Stomach (tissue), 9 donors: ENCODE measurements around the gene ZDHHC18. TPM values are rescaled to one million over a fixed set of nuclear protein-coding genes. Genes with fewer than 3 reads are reported as not detected.
A peak's percentile ranks its signal among the peaks of the same experiment; 100 is the strongest.

Experiments used
- DNase-seq, 2 donors: peaks; one replicate each; pipeline versions ENCODE4 v3.0.0 to v3.0.0-alpha.2; 2013 to 2019
- H3K27ac ChIP-seq, 5 donors: fragments of 200-600 bp in 4 of 5; sonication (generic) in 4 of 5; one replicate each; pipeline ENCODE4 v1.5.1; 2013 to 2019; ENCODE audit warnings: mild to moderate bottlenecking in 1 of 5, moderate library complexity in 1 of 5
- H3K27me3 ChIP-seq, 3 donors: fragments of 200-600 bp; sonication (generic); one replicate each; pipeline ENCODE4 v1.5.1; 2017 to 2019; ENCODE audit warnings: mixed run types in 1 of 3
- H3K36me3 ChIP-seq, 4 donors: fragments of 200-600 bp; sonication (generic); 1 replicate in 3 of 4; 2 replicates in 1 of 4; pipeline ENCODE4 v1.5.1; 2016 to 2019
- H3K4me1 ChIP-seq, 4 donors: fragments of 200-600 bp; sonication (generic); one replicate each; pipeline ENCODE4 v1.5.1; 2016 to 2019
- H3K4me3 ChIP-seq, 4 donors: fragments of 200-600 bp; sonication (generic) in 3 of 4; one replicate each; pipeline ENCODE4 v1.5.1; 2016 to 2019; ENCODE audit warnings: mild to moderate bottlenecking in 1 of 4
- H3K9me3 ChIP-seq, 4 donors: fragments of 200-600 bp; sonication (generic); one replicate each; pipeline ENCODE4 v1.5.1; 2016 to 2019
- CTCF ChIP-seq, 7 experiments: fragments of 450-650 bp in 4 of 7; fragments of 200-600 bp in 3 of 7; sonication (generic) in 3 of 7; IDR thresholded peaks; one replicate each; pipeline ENCODE4 v1.5.1; 2016 to 2019; ENCODE audit warnings: antibody characterized with exemption in 7 of 7, control low read depth in 2 of 7, mild to moderate bottlenecking in 1 of 7
- EP300 ChIP-seq: sonication (generic); formaldehyde crosslinking; IDR thresholded peaks from one replicate; pipeline ENCODE4 v1.6.1; 2017; ENCODE audit warnings: antibody characterized with exemption
- POLR2A ChIP-seq, 4 donors: fragments of 450-650 bp; IDR thresholded peaks; one replicate each; pipeline ENCODE4 v1.6.1; 2016; ENCODE audit warnings: antibody characterized with exemption in 4 of 4, control low read depth in 2 of 4, mild to moderate bottlenecking in 1 of 4, moderate library complexity in 1 of 4
- POLR2AphosphoS5 ChIP-seq, 3 donors: sonication (generic); formaldehyde crosslinking; IDR thresholded peaks; one replicate each; pipeline ENCODE4 v1.6.1; 2016; ENCODE audit warnings: antibody characterized with exemption in 3 of 3
- WGBS, 5 donors: extraction: QIAGEN DNeasy Blood & Tissue Kit in 3 of 5; methylation state at CpG; one replicate each; pipeline versions ENCODE4 v1.1.5 to v1.1.7; 2013 to 2018; 5-methylcytosine and 5-hydroxymethylcytosine counted together
- intact Hi-C: fragments of 100-400 bp; cut with DNase I; formaldehyde crosslinking; loops from one replicate; pipeline ENCODE4 v1.15.1; 2023; ENCODE audit warnings: low total_unique reads
- polyA plus RNA-seq, 3 donors: library from polyadenylated mRNA; stranded (reverse); fragments of 200-250 nt; gene quantifications; one replicate each; pipeline ENCODE4 v1.2.3, GENCODE V29; 2013
- total RNA-seq, 5 donors: library from RNA; depleted of rRNA; stranded (reverse); fragments of >200 nt; gene quantifications; one replicate each; pipeline versions ENCODE4 v1.1.0 to v1.2.3, GENCODE V29; 2014 to 2016
- donor health status: healthy with polysubstance abuse.
- donor health status: Bipolar disorder and iron deficiency.
- donor health status: healthy.

Gene ZDHHC18
- total and polyA plus RNA-seq, 8 donors: 5.2 to 81.7 (median 9.2) TPM

DNA sequence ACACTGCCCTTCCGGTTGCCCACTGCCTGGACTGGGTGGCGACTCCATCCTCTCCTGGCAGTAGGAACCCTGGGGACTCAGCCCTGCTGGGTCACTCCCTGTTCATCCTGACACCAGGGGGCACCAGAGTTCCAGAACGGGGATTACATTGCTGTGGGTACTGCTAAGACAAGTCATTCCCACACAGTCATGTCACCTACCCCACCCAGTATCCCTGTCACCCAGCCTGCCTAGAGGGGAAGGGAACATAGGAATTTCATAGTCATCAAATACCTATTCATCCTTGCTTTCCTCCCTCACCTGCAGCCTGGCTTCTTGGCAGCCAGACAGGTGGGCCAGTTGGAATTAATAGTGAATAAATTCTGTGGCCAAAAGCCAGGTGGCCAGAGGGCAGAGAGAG, 26.7 kb downstream of the ZDHHC18 start:
- peaks cover 0 to 46% (median 13%) of the 10 kb centered on the region in 4 donors for H3K4me1 ChIP-seq
- WGBS, 5 donors: 8 to 22% (median 15%) methylated on average over 3 of the region's 3 CpGs
- peak overlapping the region in 1 of 5 donors; percentile 55 for H3K27ac ChIP-seq
- DNase-seq: peak; percentile 91 to 94
- intact Hi-C loops: no loop called here
- TF ChIP-seq POLR2AphosphoS5 (IDR thresholded peaks at IDR 0.05) (peak in 1 of 3 donors; percentile 72), CTCF (IDR thresholded peaks at IDR 0.05) (peak in 5 of 7 experiments; percentile 76 to 87 (median 82)), EP300 (no peak)
- H3K27me3 ChIP-seq: no peaks in the 10 kb centered on the region
- peaks cover 45 to 100% (median 100%) of the 10 kb centered on the region in 4 donors for H3K36me3 ChIP-seq
- no peak overlapping the region for H3K4me3 ChIP-seq
- no peaks in the 10 kb centered on the region for H3K9me3 ChIP-seq

- Histone ChIP-seq H3K27me3 (no peaks in the 10 kb centered on the region), H3K27ac (peak overlapping the region in 1 of 5 donors; percentile 55), H3K4me1 (peaks cover 0 to 41% (median 9%) of the 10 kb centered on the region in 4 donors), H3K4me3 (no peak overlapping the region), H3K36me3 (peaks cover 44 to 99% (median 96%) of the 10 kb centered on the region in 4 donors), H3K9me3 (no peaks in the 10 kb centered on the region)
- DNase-seq: no peak
- whole genome bisulfite sequencing, 5 donors: 96 to 99% (median 97%) methylated on average over 9 to 10 of the region's 10 CpGs
- intact Hi-C loops: no loop called here
- TF ChIP-seq POLR2AphosphoS5 (IDR thresholded peaks at IDR 0.05) (no peak), EP300 (no peak), CTCF (IDR thresholded peaks at IDR 0.05) (no peak), POLR2A (IDR thresholded peaks at IDR 0.05) (no peak)
These were observed 27.1 kb downstream of the ZDHHC18 start for GRCh38 chr1:26853600-26853999.

GRCh38 chr1:26854906-26855305, 28.4 kb downstream of the ZDHHC18 start:
- 56 to 87% (median 66%) methylated on average over 3 to 5 of the region's 5 CpGs for WGBS, 5 donors
- intact Hi-C loops: no loop called here
- no peak overlapping the region for H3K27ac ChIP-seq

DNA sequence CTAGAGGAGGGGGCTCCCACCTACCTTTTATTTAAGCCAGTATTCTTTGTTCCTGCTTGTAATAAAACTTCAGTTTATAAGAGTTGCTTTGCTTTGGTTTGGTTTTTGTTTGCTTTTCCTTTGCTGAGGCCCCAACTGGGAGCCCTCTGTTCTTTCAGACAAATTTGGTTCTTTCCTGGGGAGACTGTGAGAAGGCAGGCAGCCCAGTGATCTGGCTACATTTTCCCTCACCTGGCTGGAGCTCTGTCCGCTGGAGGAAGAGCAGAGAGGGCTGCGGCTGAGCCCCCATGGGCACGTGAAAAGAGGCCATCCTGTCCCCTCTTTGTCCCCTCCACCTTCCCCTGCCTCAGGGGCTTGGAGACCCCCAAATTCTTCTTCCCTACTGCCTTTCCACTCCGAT, 29.1 kb downstream of the ZDHHC18 start:
- 79 to 95% (median 85%) methylated on average over 4 of the region's 4 CpGs for WGBS, 5 donors

More at GRCh38 chr1:26854906-26855305, 28.4 kb downstream of the ZDHHC18 start:
- TF ChIP-seq POLR2AphosphoS5 (IDR thresholded peaks at IDR 0.05): no peak
- TF ChIP-seq POLR2A (IDR thresholded peaks at IDR 0.05): no peak
- TF ChIP-seq CTCF (IDR thresholded peaks at IDR 0.05): no peak
- no peak for TF ChIP-seq EP300
- Histone ChIP-seq H3K36me3 (peaks cover 37 to 86% (median 83%) of the 10 kb centered on the region in 4 donors), H3K27me3 (no peaks in the 10 kb centered on the region), H3K4me3 (no peak overlapping the region), H3K9me3 (no peaks in the 10 kb centered on the region), H3K4me1 (peaks cover 0 to 28% (median 0%) of the 10 kb centered on the region in 4 donors)
- peak in 1 of 2 donors; percentile 74 for DNase-seq

More for the DNA sequence above, 29.1 kb downstream of the ZDHHC18 start:
- intact Hi-C loops: no loop called here
- TF ChIP-seq EP300: no peak
- TF ChIP-seq POLR2AphosphoS5 (IDR thresholded peaks at IDR 0.05): no peak
- no peak for TF ChIP-seq CTCF (IDR thresholded peaks at IDR 0.05)
- TF ChIP-seq POLR2A (IDR thresholded peaks at IDR 0.05): no peak
- Histone ChIP-seq H3K36me3 (peaks cover 31 to 79% (median 76%) of the 10 kb centered on the region in 4 donors), H3K4me3 (no peak overlapping the region), H3K4me1 (peaks cover 0 to 25% (median 0%) of the 10 kb centered on the region in 4 donors), H3K9me3 (no peaks in the 10 kb centered on the region), H3K27ac (no peak overlapping the region), H3K27me3 (no peaks in the 10 kb centered on the region)
- DNase-seq: no peak
